ENCODE data around the gene BBOX1.

- no peak for TF ChIP-seq CTCF (IDR thresholded peaks at IDR 0.05)
- TF ChIP-seq EP300 (IDR thresholded peaks at IDR 0.05): no peak
- no peak for TF ChIP-seq POLR2A (IDR thresholded peaks at IDR 0.05)
These were observed 15.2 kb upstream of the BBOX1 start for GRCh38 chr11:27025312-27025955.

Data from tibial nerve (tissue), 4 donors.